DND-41 (cell line): ENCODE measurements around the gene CARD10.

Source experiments
- ATAC-seq: fragments of 200-7000 bp; cut with Tn5 transposase; 3 replicates; pipeline ENCODE4 v1.9.1; 2021; ENCODE audit warnings: low read depth; ENCODE audit not compliant: insufficient read depth
- DNase-seq: peaks from one replicate; pipeline ENCODE4 v3.0.0-alpha.2; 2020
- H2AFZ ChIP-seq: 2 replicates; pipeline ENCODE4 v1.6.0; 2012; ENCODE audit warnings: low read depth, low read length
- H3K27ac ChIP-seq: 2 replicates; pipeline ENCODE4 v1.5.1; 2012; ENCODE audit warnings: low read length, inconsistent platforms
- H3K27me3 ChIP-seq: fragments of 200-600 bp; sonication (generic); 2 replicates; pipeline ENCODE4 v1.6.0; 2012; ENCODE audit warnings: low read length, mild to moderate bottlenecking, inconsistent platforms; ENCODE audit not compliant: insufficient read depth, poor library complexity
- H3K36me3 ChIP-seq: 2 replicates; pipeline ENCODE4 v1.5.1; 2012; ENCODE audit warnings: low read length, inconsistent platforms; ENCODE audit not compliant: insufficient read depth
- H3K4me1 ChIP-seq: 2 replicates; pipeline ENCODE4 v1.5.1; 2012; ENCODE audit warnings: mild to moderate bottlenecking, low read length; ENCODE audit not compliant: insufficient read depth
- H3K4me2 ChIP-seq: 2 replicates; pipeline ENCODE4 v1.6.0; 2012; ENCODE audit warnings: mild to moderate bottlenecking, moderate library complexity, low read length, inconsistent platforms; ENCODE audit not compliant: insufficient read depth
- H3K4me3 ChIP-seq, 2 experiments: fragments of 200-600 bp in 1 of 2; shearing (Covaris generic) in 1 of 2; 2 replicates each; pipeline ENCODE4 v1.5.1; 2012 to 2016; ENCODE audit warnings: inconsistent platforms in 2 of 2, low read length in 2 of 2, mild to moderate bottlenecking in 2 of 2, low read depth in 1 of 2, moderate library complexity in 1 of 2
- H3K79me2 ChIP-seq: 2 replicates; pipeline ENCODE4 v1.6.0; 2012; ENCODE audit warnings: low read length, inconsistent platforms; ENCODE audit not compliant: insufficient read depth
- H3K9ac ChIP-seq: 2 replicates; pipeline ENCODE4 v1.6.0; 2012; ENCODE audit warnings: low read depth, mild to moderate bottlenecking, inconsistent platforms, low read length, moderate library complexity
- H3K9me3 ChIP-seq: 2 replicates; pipeline ENCODE4 v1.5.1; 2012; ENCODE audit warnings: low read length, moderate library complexity, mild to moderate bottlenecking, inconsistent platforms; ENCODE audit not compliant: insufficient read depth, severe bottlenecking
- H4K20me1 ChIP-seq: 2 replicates; pipeline ENCODE4 v1.6.0; 2012; ENCODE audit warnings: low read length; ENCODE audit not compliant: insufficient read depth
- CTCF ChIP-seq: IDR thresholded peaks from 2 replicates; pipeline ENCODE4 v1.5.1; 2012; ENCODE audit warnings: borderline replicate concordance, low read length, moderate library complexity, mild to moderate bottlenecking; ENCODE audit not compliant: poor library complexity, severe bottlenecking; ENCODE audit errors: extremely low read depth
- EZH2 ChIP-seq: IDR thresholded peaks from 3 replicates; pipeline ENCODE4 v1.6.1; 2012; ENCODE audit warnings: borderline replicate concordance, low read depth, mild to moderate bottlenecking, moderate library complexity, low read length, inconsistent platforms; ENCODE audit not compliant: severe bottlenecking

Gene CARD10

DNA sequence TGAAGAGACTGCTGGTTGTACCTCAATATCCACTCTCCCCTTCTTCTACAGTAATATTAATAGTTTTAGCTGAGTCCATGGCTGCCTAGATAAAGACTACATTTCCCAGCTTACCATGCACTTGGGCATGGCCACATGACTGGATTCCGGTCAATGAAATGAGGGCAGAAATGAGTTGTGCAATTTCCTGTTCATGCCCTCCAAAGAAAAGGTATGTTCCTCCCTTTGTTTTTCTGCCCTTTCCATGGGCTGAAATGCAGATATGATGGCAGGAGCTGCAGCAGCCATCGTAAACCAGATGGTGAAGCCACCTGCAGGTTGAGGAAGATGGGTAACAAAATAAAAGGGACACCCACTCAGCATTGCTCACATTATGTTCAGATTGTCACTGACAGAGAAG is 76.7 kb downstream of the CARD10 start:
- Histone ChIP-seq H3K4me2 (no peak overlapping the region), H3K36me3 (no peaks in the 10 kb centered on the region), H3K4me3 (no peak overlapping the region), H3K4me1 (no peaks in the 10 kb centered on the region), H3K9ac (no peak overlapping the region), H2AFZ (no peak overlapping the region), H3K9me3 (peaks cover 5% of the 10 kb centered on the region), H3K27me3 (no peaks in the 10 kb centered on the region), H3K79me2 (no peaks in the 10 kb centered on the region), H4K20me1 (no peaks in the 10 kb centered on the region), H3K27ac (no peak overlapping the region)
- TF ChIP-seq CTCF (no peak), EZH2 (no peak)
- DNase-seq (no peak), ATAC-seq (no peak)

DNA sequence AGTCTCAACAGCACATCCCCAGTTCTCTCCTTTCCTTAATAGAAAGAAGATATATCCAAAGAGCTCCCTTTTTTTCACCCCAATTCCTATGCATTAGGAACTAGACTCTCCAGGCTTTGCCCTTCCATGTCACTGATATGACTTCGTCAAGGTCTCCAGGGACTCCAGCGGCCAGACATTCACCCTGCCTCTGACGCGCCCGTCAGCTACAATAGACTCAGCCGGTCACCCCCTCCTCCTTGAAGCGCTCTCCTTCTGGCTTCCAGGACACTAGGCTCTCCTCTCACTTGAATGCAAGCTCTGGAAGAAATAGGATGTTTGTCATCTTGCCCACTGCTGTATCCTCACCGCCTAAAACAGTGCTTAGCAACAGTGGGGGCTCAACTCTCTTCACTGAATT is 77.1 kb downstream of the CARD10 start:
- no peaks in the 10 kb centered on the region for H3K36me3 ChIP-seq
- no peaks in the 10 kb centered on the region for H3K79me2 ChIP-seq
- H2AFZ ChIP-seq = no peak overlapping the region
- H3K4me1 ChIP-seq = no peaks in the 10 kb centered on the region
- H3K9ac ChIP-seq = no peak overlapping the region
- no peaks in the 10 kb centered on the region for H3K27me3 ChIP-seq
- no peaks in the 10 kb centered on the region for H4K20me1 ChIP-seq
- no peak overlapping the region for H3K27ac ChIP-seq
- no peak for DNase-seq
- no peak for ATAC-seq
- peaks cover 5% of the 10 kb centered on the region for H3K9me3 ChIP-seq
- TF ChIP-seq EZH2 (no peak), CTCF (no peak)
- no peak overlapping the region for H3K4me3 ChIP-seq
- H3K4me2 ChIP-seq = no peak overlapping the region

- no peaks in the 10 kb centered on the region for H3K79me2 ChIP-seq
- DNase-seq = no peak
- H3K4me2 ChIP-seq = no peak overlapping the region
- peaks cover 5% of the 10 kb centered on the region for H3K9me3 ChIP-seq
- no peak for ATAC-seq
- no peak overlapping the region for H2AFZ ChIP-seq
- no peaks in the 10 kb centered on the region for H3K4me1 ChIP-seq
- H3K27me3 ChIP-seq = no peaks in the 10 kb centered on the region
- no peaks in the 10 kb centered on the region for H3K36me3 ChIP-seq
- no peaks in the 10 kb centered on the region; the same call in 1 of the 2 replicates for H4K20me1 ChIP-seq
- H3K9ac ChIP-seq = no peak overlapping the region
- no peak overlapping the region for H3K4me3 ChIP-seq
- TF ChIP-seq CTCF = no peak
- no peak for TF ChIP-seq EZH2
- H3K27ac ChIP-seq = no peak overlapping the region
Observed at GRCh38 chr22:37440875-37441274, 78.3 kb downstream of the CARD10 start.
